NK-92 treated with Interleukin-12 subunit alpha and Interleukin-12 subunit beta, amount 100 ng/mL, for 24 hours (cell line): Measurements from ENCODE around the gene LMAN2.
"Not testable (repeated sequence)": the region's sequence is repeated elsewhere in the genome, so short reads cannot be mapped to it uniquely, and the experiment has no call there.

ENCODE experiments used
- DNase-seq: peaks from one replicate; lab custom pipeline; 2025; lab: John Stamatoyannopoulos, UW

The LMAN2 gene

GRCh38 chr5:177364159-177364962 lies 12.9 kb upstream of the LMAN2 start:
- DNase-seq: no peak

- DNase-seq: no peak
Observed at GRCh38 chr5:177363565-177363964, 12.1 kb upstream of the LMAN2 start.

GRCh38 chr5:177362610-177363507 lies 11.4 kb upstream of the LMAN2 start:
- DNase-seq: no peak

GRCh38 chr5:177362292-177362609 lies 10.8 kb upstream of the LMAN2 start:
- DNase-seq: no peak

- DNase-seq: no peak
Observed at GRCh38 chr5:177361418-177362291, 10.2 kb upstream of the LMAN2 start.

- DNase-seq: not testable (repeated sequence)
Observed at GRCh38 chr5:177360740-177361139, 9.3 kb upstream of the LMAN2 start.

GRCh38 chr5:177359860-177360259 lies 8.4 kb upstream of the LMAN2 start:
- DNase-seq: no peak

- DNase-seq: no peak
Observed at GRCh38 chr5:177359451-177359851, 8.0 kb upstream of the LMAN2 start.

- DNase-seq: no peak
Observed at GRCh38 chr5:177358370-177358819, 6.9 kb upstream of the LMAN2 start.

GRCh38 chr5:177357459-177358351 lies 6.2 kb upstream of the LMAN2 start, which contains the start of gene RGS14:
Gene RGS14, plus strand, starts transcription at chr5:177357924. Its CDS starts 101 bp downstream, at chr5:177358025.
- peak; percentile 64 for DNase-seq

- DNase-seq: no peak
Observed at GRCh38 chr5:177357146-177357458, 5.6 kb upstream of the LMAN2 start.

GRCh38 chr5:177356746-177357145 lies 5.3 kb upstream of the LMAN2 start:
- DNase-seq: no peak

GRCh38 chr5:177355868-177356168 lies 4.3 kb upstream of the LMAN2 start:
- DNase-seq: no peak

- DNase-seq: no peak
Observed at GRCh38 chr5:177355162-177355867, 3.8 kb upstream of the LMAN2 start.

GRCh38 chr5:177354711-177355110 lies 3.2 kb upstream of the LMAN2 start:
- DNase-seq: no peak

GRCh38 chr5:177354256-177354655 lies 2.8 kb upstream of the LMAN2 start:
- no peak for DNase-seq

- no peak for DNase-seq
Observed at GRCh38 chr5:177353093-177353492, 1.6 kb upstream of the LMAN2 start.

- DNase-seq: no peak
Observed at GRCh38 chr5:177350776-177351391, 584 bp downstream of the LMAN2 start.

- DNase-seq: no peak
Observed at GRCh38 chr5:177349762-177350161, 1.7 kb downstream of the LMAN2 start.

- DNase-seq: no peak
Observed at GRCh38 chr5:177349362-177349647, 2.2 kb downstream of the LMAN2 start.

GRCh38 chr5:177347699-177348098 lies 3.8 kb downstream of the LMAN2 start:
- no peak for DNase-seq
